GM19023 (cell line): ENCODE results near the gene GPR152.
"Not testable (repeated sequence)": the region's sequence is repeated elsewhere in the genome, so short reads cannot be mapped to it uniquely, and the experiment has no call there.

Source experiments
- ATAC-seq: cut with Tn5 transposase; IDR thresholded peaks from one replicate; pipeline ENCODE4 v1.9.1; 2021; ENCODE audit warnings: mild to moderate bottlenecking, moderate library complexity; ENCODE audit not compliant: unreplicated experiment

Gene GPR152

GRCh38 chr11:67412495-67413179, 39.9 kb downstream of the GPR152 start:
- ATAC-seq = no peak

DNA sequence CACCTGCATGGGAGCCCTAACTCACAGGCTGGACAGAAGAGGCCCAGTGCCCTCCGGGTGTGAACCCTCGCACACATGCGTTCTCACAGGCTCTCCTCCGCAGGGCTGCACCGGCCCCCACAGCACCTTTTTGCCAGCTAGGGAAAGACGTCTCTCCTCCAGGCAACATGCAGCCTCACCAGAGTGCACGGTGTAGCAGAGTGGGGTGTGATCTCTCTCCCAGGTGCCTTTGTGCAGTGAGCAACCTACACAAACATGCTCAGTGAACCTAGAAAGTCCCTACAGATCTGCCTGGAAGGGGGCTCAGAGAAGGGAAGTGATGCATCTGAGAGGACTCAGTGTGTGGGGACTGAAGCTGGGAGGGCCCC, 40.8 kb downstream of the GPR152 start:
- ATAC-seq = no peak

DNA sequence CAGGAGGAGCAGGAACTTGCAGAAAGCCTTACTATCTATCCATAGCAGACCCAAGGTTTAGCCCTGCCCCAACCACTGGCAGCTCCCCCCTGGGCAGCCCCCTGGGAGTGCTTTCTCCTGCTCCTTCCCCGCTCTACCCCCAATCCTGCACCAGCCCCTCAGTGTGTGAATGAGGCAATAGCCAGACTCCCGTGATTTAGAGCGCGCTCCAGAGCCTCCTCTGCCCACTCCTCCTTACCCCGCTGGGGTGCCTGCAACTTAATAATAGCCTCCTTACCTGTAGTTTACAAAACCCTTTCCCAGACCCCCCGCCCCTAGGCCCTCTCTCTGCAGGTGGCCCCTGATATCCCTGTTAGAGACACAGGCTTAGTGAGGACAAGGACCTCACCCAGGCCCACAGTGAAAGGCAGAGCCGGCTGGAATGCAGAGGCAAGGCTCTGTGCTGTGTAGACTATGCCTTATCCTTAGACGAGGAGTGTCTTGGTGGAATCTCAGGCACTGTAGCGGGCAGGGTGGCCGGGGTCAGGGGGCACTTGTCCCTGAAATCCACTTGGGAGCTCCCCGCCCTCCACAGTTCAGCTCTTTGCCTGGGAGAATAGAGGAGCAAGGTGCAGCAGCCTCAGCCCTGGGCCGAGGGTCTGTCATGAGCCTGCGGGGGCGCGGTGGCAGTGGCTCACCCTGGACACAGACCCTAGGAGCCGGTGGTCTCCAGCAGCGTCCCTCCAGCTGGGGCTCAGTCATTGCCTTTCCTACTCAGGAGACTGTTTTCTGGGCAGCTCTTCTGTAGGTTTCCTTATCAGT, 41.3 kb downstream of the GPR152 start:
- ATAC-seq = no peak

DNA sequence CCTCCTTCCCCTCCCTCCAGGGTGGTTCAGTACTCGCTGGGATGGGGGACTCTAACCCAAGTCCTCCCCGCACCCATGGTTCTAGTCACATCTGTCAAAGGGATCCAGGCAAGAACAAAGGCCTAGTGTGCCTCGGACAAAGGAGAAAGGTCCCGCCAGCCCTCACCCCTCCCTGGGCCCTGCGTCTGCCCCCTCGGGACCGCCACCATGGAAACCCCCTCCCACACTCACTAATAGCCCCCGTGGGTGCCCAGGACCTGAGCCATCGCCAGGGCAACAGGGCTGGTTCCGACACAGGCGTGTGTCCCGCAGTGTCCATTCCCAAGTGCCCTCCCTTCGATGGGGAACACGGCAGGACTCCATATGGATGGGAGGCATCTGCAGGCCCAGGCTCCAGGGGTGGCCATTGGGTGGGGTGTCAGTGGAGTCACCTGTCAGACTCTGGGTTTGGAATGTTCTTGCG, 42.1 kb downstream of the GPR152 start:
- ATAC-seq = no peak

- ATAC-seq = no peak
Measured at GRCh38 chr11:67409781-67410368, 42.7 kb downstream of the GPR152 start.

DNA sequence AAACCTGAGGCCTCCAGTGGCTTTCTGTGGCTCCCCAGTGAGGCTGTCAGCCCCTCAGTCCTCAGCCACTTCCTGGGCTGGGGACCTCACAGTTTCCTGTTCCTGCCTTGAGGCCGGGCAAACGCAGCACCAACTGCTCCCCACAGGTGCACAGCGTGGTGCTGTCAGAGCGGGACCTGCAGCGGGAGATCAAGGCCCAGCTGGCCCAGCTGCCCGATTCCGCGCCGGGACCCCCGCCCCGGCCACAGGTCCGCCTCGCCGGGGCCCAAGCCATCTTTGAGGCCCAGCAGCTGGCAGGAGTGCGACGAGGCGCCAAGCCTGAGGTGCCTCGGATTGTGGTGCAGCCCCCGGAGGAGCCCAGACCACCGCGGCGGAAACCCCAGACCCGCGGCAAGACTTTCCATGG, 43.3 kb downstream of the GPR152 start:
- no peak for ATAC-seq

- no peak for ATAC-seq
Measured at GRCh38 chr11:67408437-67409200, 43.9 kb downstream of the GPR152 start.

- ATAC-seq = no peak
Measured at GRCh38 chr11:67407688-67408163, 44.8 kb downstream of the GPR152 start.

DNA sequence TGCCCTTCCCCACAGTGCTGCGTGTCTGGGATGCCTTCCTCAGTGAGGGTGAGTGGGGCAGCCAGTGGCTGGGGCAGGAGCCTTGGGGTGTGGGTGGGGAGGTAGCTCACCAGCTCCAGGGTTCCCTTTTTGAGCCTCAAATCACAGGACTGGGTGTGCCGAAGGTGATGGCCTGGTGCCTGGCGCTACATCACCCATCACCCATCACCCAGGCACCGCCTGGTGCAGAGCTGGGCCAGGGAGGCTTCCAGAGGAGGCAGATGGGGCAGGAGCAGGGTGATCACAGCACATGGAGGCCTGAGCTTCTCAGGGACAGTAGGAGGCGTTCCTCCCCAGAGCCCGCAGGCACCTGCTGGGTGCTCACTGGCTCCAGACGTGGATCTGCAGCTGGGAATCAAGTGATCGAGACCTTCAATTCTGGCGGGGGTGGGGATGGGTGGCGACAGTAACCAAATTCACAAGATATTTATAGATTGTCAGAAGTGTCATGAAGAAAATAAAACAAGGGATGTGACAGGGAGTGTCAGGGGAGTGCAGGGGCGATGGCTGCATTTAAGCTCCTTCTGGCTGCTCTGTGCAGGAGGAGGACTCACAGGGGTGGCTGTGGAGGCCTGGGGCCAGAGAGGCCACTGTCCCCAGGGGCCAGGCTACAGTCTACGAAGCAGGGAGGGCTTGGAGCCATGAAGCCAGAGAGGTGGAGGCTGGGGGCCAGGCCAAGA, 45.4 kb downstream of the GPR152 start:
- no peak for ATAC-seq

DNA sequence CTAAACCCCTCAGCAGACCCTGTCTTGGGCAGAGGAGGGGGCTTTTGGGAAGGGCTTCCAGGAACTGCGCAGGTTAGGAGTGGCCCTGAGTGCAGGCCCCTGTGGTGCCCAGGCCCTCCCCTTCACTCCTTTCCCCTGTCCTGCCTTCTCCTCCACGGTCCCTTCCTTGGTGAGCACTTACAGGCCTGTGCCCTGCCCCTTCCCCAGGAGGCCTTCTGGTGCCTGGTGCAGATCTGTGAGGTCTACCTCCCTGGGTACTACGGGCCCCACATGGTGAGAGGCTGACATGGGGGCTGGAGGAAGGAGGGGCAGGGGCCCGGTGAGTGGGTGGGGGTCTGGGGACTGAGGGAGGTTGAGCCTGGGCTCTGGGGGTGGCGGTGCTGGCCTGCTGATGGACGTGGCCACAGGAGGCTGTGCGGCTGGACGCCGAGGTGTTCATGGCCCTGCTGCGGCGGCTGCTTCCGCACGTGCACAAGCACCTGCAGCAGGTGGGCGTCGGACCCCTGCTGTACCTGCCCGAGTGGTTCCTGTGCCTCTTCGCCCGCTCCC, 46.0 kb downstream of the GPR152 start:
- ATAC-seq = no peak

GRCh38 chr11:67405688-67406339, 46.7 kb downstream of the GPR152 start:
- ATAC-seq = no peak

DNA sequence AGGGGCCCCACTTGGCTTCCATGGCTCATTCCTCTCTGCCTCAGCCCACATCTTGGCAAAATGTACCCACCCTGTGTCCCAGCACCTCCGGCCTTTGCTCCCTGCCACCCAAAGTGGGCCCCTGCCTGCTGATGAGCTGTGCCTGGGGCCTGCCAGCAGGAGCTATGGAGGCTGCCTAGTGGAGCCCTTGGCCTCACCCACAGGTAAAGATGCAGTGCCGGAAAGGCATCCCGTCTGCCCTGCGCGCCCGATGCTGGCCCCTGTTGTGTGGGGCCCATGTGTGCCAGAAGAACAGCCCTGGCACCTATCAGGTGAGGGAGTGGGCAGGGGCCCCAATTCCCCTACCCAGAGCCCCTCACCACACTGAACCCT, 47.3 kb downstream of the GPR152 start:
- no peak for ATAC-seq

- ATAC-seq = no peak
Measured at GRCh38 chr11:67404515-67405195, 47.9 kb downstream of the GPR152 start.

DNA sequence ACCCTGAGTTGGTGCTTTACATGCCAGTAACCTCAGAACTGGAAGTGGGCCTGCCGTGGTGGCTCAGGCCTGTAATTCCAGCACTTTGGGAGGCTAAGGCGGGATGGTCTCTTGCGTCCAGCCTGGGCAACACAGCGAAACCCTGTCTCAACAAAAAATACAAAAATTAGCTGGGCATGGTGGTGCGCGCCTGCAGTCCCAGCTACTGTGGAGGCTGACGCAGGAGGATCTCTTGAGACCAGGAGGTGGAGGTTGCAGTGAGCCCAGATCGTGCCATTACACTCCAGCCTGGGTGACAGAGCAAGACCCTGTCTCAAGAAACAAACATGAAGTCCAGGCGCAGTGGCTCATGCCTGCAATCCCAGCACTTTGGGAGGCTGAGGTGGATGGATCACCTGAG, 49.4 kb downstream of the GPR152 start:
- not testable (repeated sequence) for ATAC-seq

- ATAC-seq = not testable (repeated sequence)
Measured at GRCh38 chr11:67402192-67402839, 50.2 kb downstream of the GPR152 start.

DNA sequence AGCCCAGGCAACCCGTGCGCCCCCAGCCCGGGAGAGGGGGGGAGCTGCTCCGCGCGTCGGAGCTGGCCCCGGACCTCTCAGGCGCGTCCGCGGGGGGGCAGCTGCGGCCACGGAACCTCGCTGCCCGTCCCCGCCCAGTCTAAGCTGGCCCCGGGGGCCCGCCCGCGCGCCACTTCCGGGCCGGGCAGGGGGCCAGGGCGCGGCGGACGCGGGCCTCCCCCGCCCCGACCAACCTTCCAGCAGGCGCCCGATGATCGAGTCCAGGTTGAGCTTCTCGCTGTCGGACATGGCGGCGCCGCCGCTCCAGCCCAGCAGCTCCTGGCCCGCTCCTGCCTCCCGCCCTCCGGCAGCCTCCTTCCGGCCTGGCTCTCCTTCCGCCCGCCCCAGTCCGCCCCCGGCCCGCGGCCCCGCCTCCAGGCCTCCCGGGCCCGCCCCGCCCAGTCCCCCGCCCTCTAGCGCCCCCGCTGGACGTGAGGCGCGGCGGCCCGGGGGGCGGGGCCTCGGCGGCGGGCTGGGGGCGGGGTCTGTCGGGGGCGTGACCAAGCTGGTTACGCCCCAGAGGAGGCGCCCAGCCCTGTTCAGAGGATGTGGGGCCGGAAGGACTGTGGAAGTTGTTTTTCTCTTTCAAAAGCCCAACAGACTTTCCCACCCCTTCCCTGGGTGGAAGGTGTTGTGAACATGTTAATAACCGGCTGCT, 50.9 kb downstream of the GPR152 start, which contains the start of gene PPP1CA:
TSS of gene PPP1CA (minus strand) at position 364 of the 697 bp plus-strand sequence. CDS start at position 288, 76 bp downstream.
- ATAC-seq = peak; percentile 69
